ENCODE data around the gene PIWIL1.

Gene PIWIL1

GRCh38 chr12:130337488-130338303 lies at the start of gene PIWIL1:
Gene PIWIL1, plus strand, starts transcription at chr12:130337887. Its CDS starts 4,705 bp downstream, at chr12:130342592.
- H3K27me3 Mint-ChIP-seq = peaks cover 40% of the 10 kb centered on the region
- H3K4me3 Mint-ChIP-seq = no peak within 1 kb of the TSS
- no peak within 1 kb of the TSS for H3K27ac Mint-ChIP-seq
- no peaks in the 10 kb centered on the region for H3K4me1 Mint-ChIP-seq (ENCODE audit: low read depth)
- no peaks in the 10 kb centered on the region for H3K36me3 Mint-ChIP-seq (ENCODE audit: low read depth)
- no peaks in the 10 kb centered on the region for H3K9me3 Mint-ChIP-seq

GRCh38 chr12:130288206-130288605 lies 49.5 kb upstream of the PIWIL1 start:
- Mint-ChIP-seq H3K9me3 (peaks cover 5% of the 10 kb centered on the region), H3K27ac (no peak overlapping the region), H3K4me3 (no peak overlapping the region), H3K36me3 (ENCODE audit: low read depth) (no peaks in the 10 kb centered on the region), H3K27me3 (no peaks in the 10 kb centered on the region), H3K4me1 (ENCODE audit: low read depth) (no peaks in the 10 kb centered on the region)

DNA sequence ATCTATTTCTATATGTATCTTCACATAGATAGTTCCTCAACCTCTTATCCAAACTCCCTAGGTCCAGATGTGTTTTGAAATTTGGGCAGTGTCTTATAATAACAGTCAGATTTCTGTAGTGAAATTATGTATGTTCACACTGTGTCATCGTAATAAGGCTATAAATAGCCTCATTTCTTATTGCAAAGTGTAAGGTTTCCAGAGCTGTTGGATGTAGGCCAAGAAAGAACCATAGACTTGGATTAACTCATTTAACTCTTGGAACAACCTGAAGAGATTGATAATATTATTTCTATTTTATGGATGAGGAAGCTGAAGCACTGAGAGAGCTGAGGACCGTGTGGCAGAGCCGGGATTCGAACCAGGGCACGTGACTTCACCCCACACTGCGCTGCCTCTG lies 49.0 kb upstream of the PIWIL1 start:
- Mint-ChIP-seq H3K36me3 (ENCODE audit: low read depth) (no peaks in the 10 kb centered on the region), H3K27ac (no peak overlapping the region), H3K4me3 (no peak overlapping the region), H3K4me1 (ENCODE audit: low read depth) (no peaks in the 10 kb centered on the region), H3K27me3 (no peaks in the 10 kb centered on the region), H3K9me3 (peaks cover 5% of the 10 kb centered on the region)

DNA sequence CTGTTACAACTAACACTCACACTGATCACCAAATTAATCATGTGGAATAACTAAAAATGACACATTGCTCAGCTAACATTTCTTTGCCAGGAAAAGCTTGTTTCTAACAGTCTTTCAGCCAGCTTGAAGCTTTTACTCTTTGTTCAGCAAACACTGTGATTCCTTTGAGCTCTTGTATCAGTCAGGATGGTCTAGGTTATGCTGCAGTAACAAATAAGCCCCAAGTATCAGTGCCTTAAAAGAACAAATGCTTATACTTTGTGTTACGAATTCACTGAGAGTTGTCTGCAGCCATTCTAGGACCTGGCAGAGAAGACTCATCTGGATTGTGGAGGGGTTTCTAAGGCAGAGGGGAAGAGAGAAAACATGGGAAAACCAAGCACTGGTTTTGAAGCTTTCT lies 47.6 kb upstream of the PIWIL1 start:
- H3K27me3 Mint-ChIP-seq = no peaks in the 10 kb centered on the region
- H3K9me3 Mint-ChIP-seq = peaks cover 5% of the 10 kb centered on the region
- no peak overlapping the region for H3K4me3 Mint-ChIP-seq
- no peaks in the 10 kb centered on the region for H3K4me1 Mint-ChIP-seq (ENCODE audit: low read depth)
- H3K27ac Mint-ChIP-seq = no peak overlapping the region
- no peaks in the 10 kb centered on the region for H3K36me3 Mint-ChIP-seq (ENCODE audit: low read depth)

DNA sequence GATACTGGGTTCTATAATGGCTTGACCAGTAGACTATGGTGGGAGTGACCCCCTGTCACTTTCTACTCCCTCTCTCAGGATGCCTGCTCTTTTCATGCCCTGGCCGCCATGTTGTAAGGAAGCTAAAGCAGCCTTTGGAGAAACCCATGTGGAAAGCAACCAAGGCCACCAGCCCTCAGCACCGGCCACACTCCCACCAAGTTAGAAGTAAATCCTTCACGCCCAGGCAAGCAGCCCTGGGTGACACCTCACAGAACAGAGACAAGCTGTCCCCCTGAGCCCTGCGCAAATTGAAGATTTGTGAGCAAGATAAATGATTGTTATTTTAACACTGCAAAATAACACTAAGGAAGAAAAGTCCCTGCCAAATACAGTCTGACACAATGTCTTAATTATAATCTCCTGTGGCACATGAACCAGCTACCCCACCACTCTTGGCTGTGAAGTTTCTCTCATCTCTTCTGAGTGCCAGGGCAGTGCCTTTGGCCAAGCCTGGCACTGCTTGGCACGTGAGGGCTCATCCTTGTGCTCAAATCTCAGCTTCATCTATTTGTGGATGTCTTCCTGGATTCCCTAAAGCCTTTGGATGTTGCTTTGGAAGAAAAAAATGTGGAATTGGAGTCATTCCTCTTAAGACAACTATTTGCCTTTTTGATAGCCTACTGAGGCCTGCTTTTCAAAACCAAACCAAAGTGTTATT lies 39.2 kb upstream of the PIWIL1 start:
- Mint-ChIP-seq H3K9me3 (peaks cover 9% of the 10 kb centered on the region), H3K4me3 (no peak overlapping the region), H3K4me1 (ENCODE audit: low read depth) (no peaks in the 10 kb centered on the region), H3K36me3 (ENCODE audit: low read depth) (no peaks in the 10 kb centered on the region), H3K27me3 (peaks cover 3% of the 10 kb centered on the region), H3K27ac (no peak overlapping the region)

DNA sequence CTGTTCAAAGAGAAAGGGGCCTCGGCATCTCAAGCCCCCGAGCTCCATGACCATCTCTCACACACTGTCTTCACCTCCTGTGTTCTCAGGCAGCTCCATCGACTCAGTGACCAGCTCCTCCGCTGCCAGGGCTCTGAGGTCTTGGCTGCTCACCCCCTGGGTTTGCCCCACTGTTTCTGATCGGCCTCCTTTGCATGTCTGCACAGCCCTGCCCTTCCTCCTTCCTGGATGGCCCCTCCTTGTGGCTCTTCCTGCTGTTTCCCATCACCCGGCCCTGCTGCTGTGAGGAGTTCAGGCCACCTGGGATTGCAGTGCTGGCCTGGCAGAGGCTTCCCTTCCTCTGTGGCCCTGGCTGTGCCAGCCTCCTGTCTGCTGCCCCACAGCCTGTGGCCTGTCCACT lies 38.1 kb upstream of the PIWIL1 start:
- peaks cover 9% of the 10 kb centered on the region for H3K9me3 Mint-ChIP-seq
- peaks cover 3% of the 10 kb centered on the region for H3K27me3 Mint-ChIP-seq
- H3K4me3 Mint-ChIP-seq = no peak overlapping the region
- no peaks in the 10 kb centered on the region for H3K36me3 Mint-ChIP-seq (ENCODE audit: low read depth)
- no peaks in the 10 kb centered on the region for H3K4me1 Mint-ChIP-seq (ENCODE audit: low read depth)
- H3K27ac Mint-ChIP-seq = no peak overlapping the region

- H3K9me3 Mint-ChIP-seq = peaks cover 9% of the 10 kb centered on the region
- H3K36me3 Mint-ChIP-seq (ENCODE audit: low read depth) = no peaks in the 10 kb centered on the region
- H3K27ac Mint-ChIP-seq = no peak overlapping the region
- peaks cover 3% of the 10 kb centered on the region for H3K27me3 Mint-ChIP-seq
- H3K4me1 Mint-ChIP-seq (ENCODE audit: low read depth) = no peaks in the 10 kb centered on the region
- no peak overlapping the region for H3K4me3 Mint-ChIP-seq
Measured at GRCh38 chr12:130300090-130300489, 37.6 kb upstream of the PIWIL1 start.

GRCh38 chr12:130300737-130301535 lies 36.8 kb upstream of the PIWIL1 start:
- no peak overlapping the region for H3K27ac Mint-ChIP-seq
- H3K4me3 Mint-ChIP-seq = no peak overlapping the region
- peaks cover 3% of the 10 kb centered on the region for H3K27me3 Mint-ChIP-seq
- no peaks in the 10 kb centered on the region for H3K36me3 Mint-ChIP-seq (ENCODE audit: low read depth)
- no peaks in the 10 kb centered on the region for H3K4me1 Mint-ChIP-seq (ENCODE audit: low read depth)
- peaks cover 9% of the 10 kb centered on the region for H3K9me3 Mint-ChIP-seq

DNA sequence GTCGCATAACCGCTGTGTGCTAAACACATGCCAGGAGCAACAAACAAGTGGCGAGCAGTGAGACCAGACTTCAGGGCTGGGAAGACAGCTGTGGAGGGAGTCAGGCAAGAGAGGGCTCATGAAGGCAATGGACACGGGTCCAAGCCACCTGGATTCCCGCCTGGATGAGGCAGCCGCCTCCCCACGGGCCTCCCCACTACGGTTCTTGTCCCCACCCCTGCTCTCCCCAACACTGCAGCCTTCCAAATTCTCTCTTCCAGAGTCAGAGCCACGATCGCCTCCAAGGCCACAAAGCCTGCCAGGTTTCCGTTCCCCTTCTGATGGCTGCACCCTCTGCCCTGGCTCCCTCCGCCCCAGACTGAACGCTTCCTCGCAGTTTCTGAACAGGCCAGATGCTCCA lies 36.1 kb upstream of the PIWIL1 start:
- H3K4me3 Mint-ChIP-seq = no peak overlapping the region
- no peaks in the 10 kb centered on the region for H3K4me1 Mint-ChIP-seq (ENCODE audit: low read depth)
- no peaks in the 10 kb centered on the region for H3K36me3 Mint-ChIP-seq (ENCODE audit: low read depth)
- H3K9me3 Mint-ChIP-seq = peaks cover 9% of the 10 kb centered on the region
- peaks cover 5% of the 10 kb centered on the region for H3K27me3 Mint-ChIP-seq
- H3K27ac Mint-ChIP-seq = no peak overlapping the region

DNA sequence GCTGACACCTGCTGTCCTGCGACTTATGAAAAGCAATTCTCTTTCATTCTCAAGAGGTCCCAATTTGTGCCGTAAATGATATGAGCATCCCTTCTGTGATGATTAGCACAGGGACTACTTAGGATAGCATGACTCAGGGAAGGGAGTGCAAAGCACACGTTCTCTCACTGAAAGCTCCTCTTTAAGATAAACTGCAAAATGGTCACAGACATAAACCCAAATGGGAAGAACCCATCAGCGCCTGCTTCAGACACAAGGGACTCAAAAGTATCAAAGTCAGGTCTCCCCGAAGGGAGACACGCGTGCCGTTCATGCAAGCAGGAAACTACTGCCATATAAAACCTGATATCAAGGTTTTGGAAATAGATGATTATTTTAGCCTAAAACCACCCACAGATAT lies 33.9 kb upstream of the PIWIL1 start:
- no peaks in the 10 kb centered on the region for H3K4me1 Mint-ChIP-seq (ENCODE audit: low read depth)
- no peak overlapping the region for H3K4me3 Mint-ChIP-seq
- peaks cover 7% of the 10 kb centered on the region for H3K27me3 Mint-ChIP-seq
- peaks cover 9% of the 10 kb centered on the region for H3K9me3 Mint-ChIP-seq
- H3K27ac Mint-ChIP-seq = no peak overlapping the region
- no peaks in the 10 kb centered on the region for H3K36me3 Mint-ChIP-seq (ENCODE audit: low read depth)

DNA sequence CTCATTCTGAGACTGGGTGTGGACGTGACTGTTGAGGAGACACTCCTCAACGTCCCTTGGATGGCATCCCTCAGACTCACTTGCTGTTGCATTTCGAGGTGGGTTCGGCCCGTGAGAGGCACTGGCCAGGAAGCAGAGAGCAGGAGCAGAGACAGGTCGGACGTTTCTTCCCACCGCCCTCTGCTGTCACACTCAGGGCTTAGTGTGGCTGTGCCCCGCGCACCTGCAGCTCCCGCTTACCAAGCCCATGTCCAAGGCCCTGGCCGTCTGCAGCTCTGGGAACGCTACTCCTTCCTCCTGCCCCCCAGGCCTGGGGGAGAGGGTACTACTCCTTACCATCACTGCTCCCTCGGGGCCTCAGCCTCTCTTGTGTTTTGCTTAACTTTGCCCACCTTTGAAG lies 29.8 kb upstream of the PIWIL1 start:
- Mint-ChIP-seq H3K4me3 (no peak overlapping the region), H3K9me3 (no peaks in the 10 kb centered on the region), H3K27me3 (peaks cover 4% of the 10 kb centered on the region), H3K27ac (no peak overlapping the region), H3K4me1 (ENCODE audit: low read depth) (no peaks in the 10 kb centered on the region), H3K36me3 (ENCODE audit: low read depth) (no peaks in the 10 kb centered on the region)

- no peak overlapping the region for H3K4me3 Mint-ChIP-seq
- H3K9me3 Mint-ChIP-seq = no peaks in the 10 kb centered on the region
- H3K27ac Mint-ChIP-seq = no peak overlapping the region
- H3K4me1 Mint-ChIP-seq (ENCODE audit: low read depth) = no peaks in the 10 kb centered on the region
- H3K36me3 Mint-ChIP-seq (ENCODE audit: low read depth) = no peaks in the 10 kb centered on the region
- peaks cover 4% of the 10 kb centered on the region for H3K27me3 Mint-ChIP-seq
Measured at GRCh38 chr12:130308393-130308792, 29.3 kb upstream of the PIWIL1 start.

GRCh38 chr12:130316251-130316650 lies 21.4 kb upstream of the PIWIL1 start:
- Mint-ChIP-seq H3K27me3 (no peaks in the 10 kb centered on the region), H3K4me1 (ENCODE audit: low read depth) (no peaks in the 10 kb centered on the region), H3K36me3 (ENCODE audit: low read depth) (no peaks in the 10 kb centered on the region), H3K4me3 (no peak overlapping the region), H3K9me3 (no peaks in the 10 kb centered on the region), H3K27ac (no peak overlapping the region)

GRCh38 chr12:130320536-130320935 lies 17.2 kb upstream of the PIWIL1 start:
- Mint-ChIP-seq H3K36me3 (ENCODE audit: low read depth) (no peaks in the 10 kb centered on the region), H3K9me3 (no peaks in the 10 kb centered on the region), H3K27me3 (peaks cover 4% of the 10 kb centered on the region), H3K4me1 (ENCODE audit: low read depth) (no peaks in the 10 kb centered on the region), H3K27ac (no peak overlapping the region), H3K4me3 (no peak overlapping the region)

GRCh38 chr12:130322263-130322662 lies 15.4 kb upstream of the PIWIL1 start:
- Mint-ChIP-seq H3K4me3 (no peak overlapping the region), H3K27ac (no peak overlapping the region), H3K27me3 (peaks cover 4% of the 10 kb centered on the region), H3K4me1 (ENCODE audit: low read depth) (no peaks in the 10 kb centered on the region), H3K9me3 (no peaks in the 10 kb centered on the region), H3K36me3 (ENCODE audit: low read depth) (no peaks in the 10 kb centered on the region)
